Measurements from ENCODE around the gene CRYL1. TPM values are rescaled to one million over a fixed set of nuclear protein-coding genes. Genes with fewer than 3 reads are reported as not detected.

Gene CRYL1
- total and polyA plus RNA-seq, 9 of the 15 experiments (the other 6 are each of a cell fraction or from before 2014, with no cell fraction given), result 1.0 to 6.9 (median 2.4) TPM

- TF ChIP-seq ATF3 (IDR thresholded peaks at IDR 0.05) (no peak), ATF3 (CRISPR knock-in tag; conservative IDR thresholded peaks at IDR 0.05) (no peak), ZBTB1 (CRISPR knock-in tag; IDR thresholded peaks at IDR 0.05; ENCODE audit: borderline replicate concordance, low read depth) (no peak), KDM2B (CRISPR knock-in tag; IDR thresholded peaks at IDR 0.05) (no peak)
These were observed 20.0 kb downstream of the CRYL1 start (continued) for GRCh38 chr13:20505405-20506366.

GRCh38 chr13:20503088-20504083 lies 22.3 kb downstream of the CRYL1 start:
- no peak overlapping the region for H3K4me2 ChIP-seq (ENCODE audit: insufficient read depth, low read length)
- H2AFZ ChIP-seq (ENCODE audit: low read depth, low read length), result no peak overlapping the region
- H3K9me1 ChIP-seq (ENCODE audit: control insufficient read depth, insufficient read depth, low read length), result no peaks in the 10 kb centered on the region
- no peak overlapping the region for H3K27ac ChIP-seq (ENCODE audit: extremely low read depth, low read depth, low read length)
- intact Hi-C loops (cut with micrococcal nuclease) (no loop called here), in situ Hi-C loops (cut with MboI) (loop anchor here (10.0 kb wide), 1 partner anchor 321 kb away; no protein-coding TSS in a partner anchor)
- no peaks in the 10 kb centered on the region for H3K79me2 ChIP-seq (ENCODE audit: control insufficient read depth, insufficient read depth, low read length)
- no peaks in the 10 kb centered on the region for H3K27me3 ChIP-seq (ENCODE audit: control insufficient read depth in 2 of 2, insufficient read depth in 2 of 2, low read length in 2 of 2)
- H3K4me1 ChIP-seq (replicated peaks in 1 of 2; ENCODE audit: control insufficient read depth in 2 of 2, insufficient read depth in 2 of 2, low read length in 2 of 2), result no peaks in the 10 kb centered on the region
- H3K36me3 ChIP-seq (ENCODE audit: control insufficient read depth, insufficient read depth, low read length), result no peaks in the 10 kb centered on the region
- no peaks in the 10 kb centered on the region for H3K9me3 ChIP-seq (replicated peaks; ENCODE audit: control insufficient read depth, insufficient read depth, low read depth, low read length)
- BruUV-seq (replicated peaks), result no TSS peak
- no peaks in the 10 kb centered on the region for H4K20me1 ChIP-seq (replicated peaks; ENCODE audit: control insufficient read depth, insufficient read depth, low read length)
- ATAC-seq, result no peak
- CTCF ChIA-PET (ENCODE audit: low intra/inter-chr PET ratio), result interaction anchor here (0.6 kb wide), 1 partner anchor 68 kb away, joined by 3 read pairs; no protein-coding TSS in a partner anchor
- no peak for FAIRE-seq
- DNase-seq (ENCODE audit: extremely low read depth in 1 of 4, low spot score in 3 of 4), result no peak
- no peak overlapping the region for H3K9ac ChIP-seq (ENCODE audit: insufficient read depth in 1 of 2, low read depth in 2 of 2, low read length in 2 of 2)
- no peak overlapping the region for H3K4me3 ChIP-seq
- POLR2A ChIA-PET, result no interaction called here
- 61% methylated on average over 13 of the region's 16 CpGs for WGBS (ENCODE audit: insufficient coverage, low coverage, missing lambda C conversion rate)
- TF ChIP-seq RBM25 (IDR thresholded peaks at IDR 0.05; ENCODE audit: low read depth, low read length, severe bottlenecking), result no peak
- TF ChIP-seq ILK (tag; IDR thresholded peaks at IDR 0.05; ENCODE audit: borderline replicate concordance, low read depth), result no peak
- no peak for TF ChIP-seq ZBTB26 (CRISPR knock-in tag; IDR thresholded peaks at IDR 0.05)
- no peak for TF ChIP-seq ZNF57 (CRISPR knock-in tag; IDR thresholded peaks at IDR 0.05)
- TF ChIP-seq ZNF609 (CRISPR knock-in tag; IDR thresholded peaks at IDR 0.05; ENCODE audit: borderline replicate concordance), result no peak

Data from K562 (cell line).